Measurements from ENCODE around the gene RFX3.
"Not testable (repeated sequence)": the region's sequence is repeated elsewhere in the genome, so short reads cannot be mapped to it uniquely, and the experiment has no call there.

RFX3 gene

GRCh38 chr9:3359048-3359692 lies 166.6 kb downstream of the RFX3 start:
- DNase-seq (ENCODE audit: low spot score), result no peak

GRCh38 chr9:3348169-3348568 lies 177.6 kb downstream of the RFX3 start:
- DNase-seq (ENCODE audit: low spot score), result no peak

DNA sequence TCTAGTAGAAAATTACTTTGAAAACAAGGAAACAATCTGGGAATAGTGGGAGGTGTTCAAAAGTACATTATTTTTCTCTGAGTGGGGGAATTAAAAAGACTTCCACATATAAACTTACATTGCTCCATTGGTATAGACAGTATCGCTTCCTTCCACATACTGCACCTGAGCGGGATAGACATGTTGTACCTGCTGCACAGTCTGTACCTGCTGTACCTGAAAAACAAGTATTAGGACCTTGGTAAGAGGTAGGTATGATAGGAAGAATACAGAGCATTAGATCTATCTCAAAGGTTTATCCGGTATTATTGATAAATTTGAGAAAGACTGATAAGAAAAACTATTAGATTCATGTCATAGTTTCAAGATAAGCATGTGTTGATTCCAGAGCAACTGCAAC lies 179.3 kb downstream of the RFX3 start:
- no peak for DNase-seq (ENCODE audit: low spot score)

DNA sequence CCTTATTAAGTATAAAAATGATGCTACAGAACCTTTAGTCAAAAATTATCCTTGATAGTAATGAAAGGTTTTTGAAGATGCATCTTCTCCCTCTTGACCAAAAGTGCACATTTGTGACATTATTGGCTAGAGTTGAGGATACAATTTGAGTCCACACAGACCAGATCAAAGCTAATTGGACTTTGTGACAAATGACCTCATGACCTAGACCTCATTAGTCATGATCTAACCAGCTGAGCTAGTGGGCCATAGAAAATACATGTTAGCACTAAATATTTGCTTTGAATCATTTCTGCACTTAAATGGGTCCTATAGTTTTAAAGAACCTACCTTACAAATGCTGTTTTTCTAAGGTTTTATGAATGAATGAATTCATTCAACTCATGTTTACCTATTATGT lies 182.1 kb downstream of the RFX3 start:
- DNase-seq (ENCODE audit: low spot score), result no peak

DNA sequence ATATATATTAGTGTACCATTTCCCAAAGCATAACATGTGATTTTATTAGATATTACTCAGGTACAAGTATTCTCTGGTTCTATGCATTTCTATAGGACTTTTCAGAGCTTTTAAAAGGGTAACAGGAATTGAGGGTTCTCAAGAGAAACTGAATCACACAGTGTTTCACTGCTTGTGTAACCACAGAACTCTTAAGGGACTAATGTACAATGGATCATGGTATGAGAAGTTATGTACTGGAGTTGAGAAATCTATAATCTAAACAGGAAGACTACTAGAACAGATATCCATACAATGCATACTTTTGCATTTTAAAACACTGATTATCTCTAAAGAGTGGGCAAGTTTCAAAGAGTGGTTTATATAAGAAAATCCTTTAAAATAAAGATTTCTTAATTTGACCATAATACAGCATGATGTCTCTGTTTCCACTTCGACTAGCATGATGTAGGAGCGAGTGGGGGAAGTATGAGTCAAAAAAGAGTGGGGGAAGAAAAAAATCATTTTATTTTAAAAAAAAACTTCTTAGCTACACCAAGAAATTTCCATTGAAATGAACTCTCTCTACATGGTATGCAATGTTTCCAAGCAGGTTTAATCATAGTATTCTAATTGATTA lies 183.5 kb downstream of the RFX3 start:
- DNase-seq (ENCODE audit: low spot score), result no peak

- peak; percentile 71 for DNase-seq (ENCODE audit: low spot score)
These were observed 188.1 kb downstream of the RFX3 start for GRCh38 chr9:3337515-3338225.

GRCh38 chr9:3336951-3337350 lies 188.8 kb downstream of the RFX3 start:
- DNase-seq (ENCODE audit: low spot score), result no peak

DNA sequence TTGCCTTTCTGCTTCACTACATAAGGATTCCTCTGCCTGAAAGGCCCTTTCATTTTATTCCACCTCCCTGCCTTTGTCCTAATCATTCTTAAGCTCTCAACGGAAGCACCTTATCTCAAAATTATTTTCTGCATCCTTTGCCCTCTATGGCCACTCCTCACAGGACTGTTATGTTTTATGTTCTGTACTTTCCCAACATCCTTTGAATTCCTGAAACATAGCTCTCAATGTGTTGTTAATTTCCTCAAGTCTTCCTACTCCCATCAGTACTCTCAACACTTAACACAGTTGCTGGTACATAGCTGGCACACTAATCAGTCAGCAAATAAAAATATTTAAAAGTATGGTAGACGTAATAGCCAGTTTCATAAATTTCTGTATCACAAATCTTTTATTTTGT lies 193.0 kb downstream of the RFX3 start:
- DNase-seq (ENCODE audit: low spot score), result no peak

DNA sequence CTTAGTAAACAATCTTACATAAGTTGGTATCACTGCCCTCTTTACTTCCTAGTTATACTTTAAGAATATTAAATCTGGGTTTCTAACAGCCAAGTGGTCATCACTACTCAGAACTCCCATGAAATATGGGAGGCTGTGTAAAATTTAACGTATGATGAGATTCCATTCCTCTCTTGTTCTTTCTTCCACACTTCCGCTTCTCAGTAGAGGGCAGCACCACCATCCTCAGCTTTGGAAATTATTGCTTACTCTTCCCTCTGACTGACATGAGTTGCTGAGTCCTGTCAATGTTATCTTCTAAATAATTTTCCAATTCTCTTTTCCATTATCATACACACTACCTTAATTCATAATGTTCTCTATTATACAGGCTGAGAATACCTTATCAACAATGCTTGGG lies 194.0 kb downstream of the RFX3 start:
- no peak for DNase-seq (ENCODE audit: low spot score)

GRCh38 chr9:3330792-3331420 lies 194.9 kb downstream of the RFX3 start:
- DNase-seq (ENCODE audit: low spot score), result peak; percentile 35

- DNase-seq (ENCODE audit: low spot score), result no peak
These were observed 196.4 kb downstream of the RFX3 start for GRCh38 chr9:3329361-3329760.

- no peak for DNase-seq (ENCODE audit: low spot score)
These were observed 202.1 kb downstream of the RFX3 start for GRCh38 chr9:3323714-3324113.

DNA sequence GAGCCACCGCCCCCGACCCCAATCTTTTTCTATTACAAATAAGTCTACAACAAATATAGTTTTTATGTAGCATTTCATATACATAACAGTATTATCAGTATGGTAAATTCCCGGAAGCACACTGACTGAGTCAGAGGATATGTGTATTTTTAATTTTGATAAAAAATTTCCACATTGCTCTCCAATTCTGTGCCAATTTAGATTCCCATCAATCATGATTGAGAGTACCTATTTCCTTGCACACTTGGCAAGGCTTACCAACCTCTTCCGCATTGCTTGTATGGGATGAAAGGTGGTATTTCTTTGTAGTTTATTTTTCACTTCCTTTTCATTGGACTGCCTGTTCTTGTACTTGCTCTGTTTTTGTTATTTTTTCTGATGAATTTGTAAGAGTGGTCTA lies 204.6 kb downstream of the RFX3 start:
- DNase-seq (ENCODE audit: low spot score), result no peak

DNA sequence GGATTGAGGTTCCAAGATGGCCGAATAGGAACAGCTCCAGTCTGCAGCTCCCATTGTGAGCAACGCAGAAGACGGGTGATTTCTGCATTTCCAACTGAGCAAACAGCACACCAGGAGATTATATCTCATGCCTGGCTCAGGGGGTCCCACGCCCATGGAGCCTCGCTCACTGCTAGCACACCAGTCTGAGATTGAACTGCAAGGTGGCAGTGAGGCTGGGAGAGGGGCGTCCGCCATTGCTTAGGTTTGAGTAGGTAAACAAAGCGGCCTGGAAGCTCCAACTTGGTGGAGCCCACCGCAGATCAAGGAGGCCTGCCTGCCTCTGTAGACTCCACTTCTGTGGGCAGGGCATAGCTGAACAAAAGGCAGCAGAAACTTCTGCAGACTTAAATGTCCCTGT lies 213.2 kb downstream of the RFX3 start:
- not testable (repeated sequence) for DNase-seq (ENCODE audit: low spot score)

GRCh38 chr9:3308609-3309008 lies 217.2 kb downstream of the RFX3 start:
- no peak for DNase-seq (ENCODE audit: low spot score)

DNA sequence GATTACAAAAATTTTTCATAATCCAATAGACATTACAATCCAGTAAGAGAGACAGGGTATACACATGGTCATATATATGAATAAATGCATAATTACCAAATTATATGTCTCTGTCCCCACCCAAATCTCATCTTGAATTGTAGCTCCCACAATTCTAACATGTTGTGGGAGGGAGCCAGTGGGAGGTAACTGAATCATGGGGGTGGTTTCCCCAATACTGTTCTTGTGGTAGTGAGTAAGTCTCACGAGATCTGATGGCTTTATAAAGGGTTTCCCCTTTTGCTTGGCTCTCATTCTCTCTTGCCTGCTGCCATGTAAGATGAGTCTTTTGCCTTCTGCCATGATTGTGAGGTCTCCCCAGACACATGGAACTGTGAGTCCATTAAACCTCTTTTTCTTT lies 221.4 kb downstream of the RFX3 start:
- DNase-seq (ENCODE audit: low spot score), result not testable (repeated sequence)

GRCh38 chr9:3299872-3300271 lies 225.9 kb downstream of the RFX3 start:
- DNase-seq (ENCODE audit: low spot score), result no peak

DNA sequence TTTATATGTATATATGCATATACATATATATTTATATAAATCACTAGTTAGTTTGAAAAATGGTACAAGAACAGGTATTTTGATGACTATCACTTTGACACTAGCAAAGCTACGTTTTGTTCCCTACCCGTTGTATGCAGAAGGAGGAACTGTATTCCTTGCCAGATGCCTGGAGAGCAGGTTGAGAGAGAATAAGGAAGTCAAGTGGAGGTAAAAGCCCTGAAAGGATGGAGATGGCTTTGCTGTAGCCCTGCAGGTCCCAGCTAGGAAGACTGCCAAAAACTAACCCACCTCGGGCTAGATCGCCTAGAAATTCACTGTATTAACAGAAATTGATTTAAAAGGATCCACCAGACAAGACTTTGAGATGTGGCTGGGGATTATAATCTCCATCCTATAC lies 229.3 kb downstream of the RFX3 start:
- no peak for DNase-seq (ENCODE audit: low spot score)

GRCh38 chr9:3292311-3292710 lies 233.5 kb downstream of the RFX3 start:
- DNase-seq (ENCODE audit: low spot score), result no peak

GRCh38 chr9:3290231-3290840 lies 235.5 kb downstream of the RFX3 start:
- no peak for DNase-seq (ENCODE audit: low spot score)

- no peak for DNase-seq (ENCODE audit: low spot score)
These were observed 237.1 kb downstream of the RFX3 start for GRCh38 chr9:3288686-3289085.

- DNase-seq (ENCODE audit: low spot score), result peak; percentile 13
These were observed 240.2 kb downstream of the RFX3 start for GRCh38 chr9:3285365-3286161.
